Transverse colon (tissue), 4 donors: Measurements from ENCODE around the gene FLT1. TPM values are rescaled to one million over a fixed set of nuclear protein-coding genes. Genes with fewer than 3 reads are reported as not detected.
A peak's percentile ranks its signal among the peaks of the same experiment; 100 is the strongest.

Experiments
- DNase-seq: peaks from one replicate; pipeline ENCODE4 v3.0.0-alpha.2; 2019
- H3K27ac ChIP-seq, 4 donors: fragments of 200-600 bp; sonication (generic); 2 replicates each; pipeline ENCODE4 v1.5.1; 2016 to 2018; ENCODE audit warnings: inconsistent platforms in 4 of 4
- H3K27me3 ChIP-seq: fragments of 200-600 bp; sonication (generic); 2 replicates; pipeline ENCODE4 v1.5.1; 2017; ENCODE audit warnings: inconsistent platforms
- H3K36me3 ChIP-seq, 4 donors: fragments of 200-600 bp; sonication (generic); 2 replicates each; pipeline ENCODE4 v1.5.1; 2017 to 2019; ENCODE audit warnings: inconsistent platforms in 4 of 4
- H3K4me1 ChIP-seq, 4 donors: fragments of 200-600 bp; sonication (generic); 2 replicates each; pipeline ENCODE4 v1.5.1; 2017 to 2020; ENCODE audit warnings: inconsistent platforms in 4 of 4
- H3K4me3 ChIP-seq, 4 donors: fragments of 200-600 bp; sonication (generic); 1 replicate in 1 of 4; 2 replicates in 3 of 4; pipeline versions ENCODE4 v1.5.1 to v1.6.1; 2017 to 2019; ENCODE audit warnings: inconsistent platforms in 4 of 4
- H3K9me3 ChIP-seq, 2 donors: fragments of 200-600 bp; sonication (generic); 2 replicates each; pipeline ENCODE4 v1.5.1; 2017 to 2019; ENCODE audit warnings: inconsistent platforms in 2 of 2
- CTCF ChIP-seq, 5 experiments: fragments of 200-600 bp in 3 of 5; fragments of 450-650 bp in 2 of 5; sonication (generic) in 3 of 5; IDR thresholded peaks; 1 replicate in 2 of 5; 2 replicates in 3 of 5; pipeline ENCODE4 v1.5.1; 2016 to 2017; ENCODE audit warnings: antibody characterized with exemption in 5 of 5, inconsistent platforms in 3 of 5, mild to moderate bottlenecking in 2 of 5, moderate library complexity in 1 of 5
- EP300 ChIP-seq: sonication (generic); formaldehyde crosslinking; IDR thresholded peaks from one replicate; pipeline ENCODE4 v1.6.1; 2017; ENCODE audit warnings: antibody characterized with exemption, low read depth
- POLR2A ChIP-seq: fragments of 450-650 bp; IDR thresholded peaks from one replicate; pipeline ENCODE4 v1.6.1; 2016; ENCODE audit warnings: antibody characterized with exemption, mild to moderate bottlenecking, moderate library complexity
- POLR2AphosphoS5 ChIP-seq, 3 donors: sonication (generic); formaldehyde crosslinking; IDR thresholded peaks; one replicate each; pipeline ENCODE4 v1.6.1; 2016; ENCODE audit warnings: antibody characterized with exemption in 3 of 3
- WGBS, 2 donors: methylation state at CpG; one replicate each; pipeline ENCODE4 v1.1.5; 2018; ENCODE audit warnings: low coverage in 1 of 2; 5-methylcytosine and 5-hydroxymethylcytosine counted together
- in situ Hi-C, 4 donors: fragments of 200-750 bp; cut with MboI; loops; one replicate each; pipeline versions ENCODE4 v1.15.0 to v1.15.1; 2017; ENCODE audit warnings: low sequenced_read_pairs in 3 of 4, low pct_ligation_motif_present in 1 of 4, low pct_unique_long_range_greater_than_20kb in 1 of 4
- intact Hi-C: fragments of 100-400 bp; cut with DNase I; formaldehyde crosslinking; loops from one replicate; pipeline ENCODE4 v1.15.1; 2023; ENCODE audit warnings: low total_unique reads
- total RNA-seq, 4 donors: library from RNA; depleted of rRNA; stranded (reverse); fragments of >200 nt; gene quantifications; one replicate each; pipeline ENCODE4 v1.1.0, GENCODE V29; 2016

Gene FLT1
- total RNA-seq, 4 donors from 2014 or later = 2.6 to 8.4 (median 3.5) TPM

- peak; percentile 55 for DNase-seq
- Histone ChIP-seq H3K36me3 (no peaks in the 10 kb centered on the region), H3K4me1 (no peaks in the 10 kb centered on the region), H3K9me3 (no peaks in the 10 kb centered on the region), H3K27me3 (no peaks in the 10 kb centered on the region), H3K27ac (no peak overlapping the region), H3K4me3 (no peak overlapping the region)
- TF ChIP-seq CTCF (IDR thresholded peaks at IDR 0.05) (peak; percentile 63 to 70 (median 67)), POLR2AphosphoS5 (IDR thresholded peaks at IDR 0.05) (no peak)
- in situ Hi-C loops (loop anchor here (5.0 to 25.0 kb wide), 4 partner anchors 311 to 471 kb away; no protein-coding TSS in a partner anchor), intact Hi-C loops (loop anchor here (10.0 kb wide), 1 partner anchor 311 kb away; no protein-coding TSS in a partner anchor)
- 25% methylated on average over 4 of the region's 4 CpGs; no CpG with 5 or more reads in 1 of the 2 donors for WGBS, 2 donors
Measured at GRCh38 chr13:28324181-28324789, 170.6 kb downstream of the FLT1 start.

- H3K27ac ChIP-seq = no peak overlapping the region
- WGBS, 2 donors = 68 to 80% methylated on average over 11 of the region's 11 CpGs
- no peaks in the 10 kb centered on the region for H3K36me3 ChIP-seq
- intact Hi-C loops (loop anchor here (10.0 kb wide), 1 partner anchor 312 kb away; no protein-coding TSS in a partner anchor), in situ Hi-C loops (loop anchor here (5.0 to 25.0 kb wide), 4 partner anchors 312 to 472 kb away; no protein-coding TSS in a partner anchor)
- no peak overlapping the region for H3K4me3 ChIP-seq
- TF ChIP-seq POLR2AphosphoS5 (IDR thresholded peaks at IDR 0.05) (no peak), CTCF (IDR thresholded peaks at IDR 0.05) (no peak), POLR2A (no peak), EP300 (no peak)
- H3K27me3 ChIP-seq = no peaks in the 10 kb centered on the region
- no peak for DNase-seq
- H3K9me3 ChIP-seq = no peaks in the 10 kb centered on the region
- H3K4me1 ChIP-seq = no peaks in the 10 kb centered on the region
Measured at GRCh38 chr13:28322256-28322905, 172.5 kb downstream of the FLT1 start.

GRCh38 chr13:28321756-28322155 is 173.2 kb downstream of the FLT1 start:
- H3K27ac ChIP-seq = no peak overlapping the region
- in situ Hi-C loops (loop anchor here (5.0 to 25.0 kb wide), 4 partner anchors 313 to 473 kb away; no protein-coding TSS in a partner anchor), intact Hi-C loops (loop anchor here (10.0 kb wide), 1 partner anchor 313 kb away; no protein-coding TSS in a partner anchor)
- DNase-seq = no peak
- H3K36me3 ChIP-seq = no peaks in the 10 kb centered on the region
- no peak overlapping the region for H3K4me3 ChIP-seq
- no peaks in the 10 kb centered on the region for H3K9me3 ChIP-seq
- TF ChIP-seq POLR2A = no peak
- no peak for TF ChIP-seq EP300
- TF ChIP-seq POLR2AphosphoS5 (IDR thresholded peaks at IDR 0.05) = no peak
- TF ChIP-seq CTCF (IDR thresholded peaks at IDR 0.05) = no peak
- H3K4me1 ChIP-seq = no peaks in the 10 kb centered on the region
- WGBS, 2 donors = 84% methylated on average over 2 of the region's 2 CpGs; no CpG with 5 or more reads in 1 of the 2 donors
- H3K27me3 ChIP-seq = no peaks in the 10 kb centered on the region

- WGBS, 2 donors = 47 to 65% methylated on average over 7 to 11 of the region's 11 CpGs
- in situ Hi-C loops = loop anchor here (5.0 to 25.0 kb wide), 4 partner anchors 314 to 474 kb away; no protein-coding TSS in a partner anchor
- intact Hi-C loops = loop anchor here (10.0 kb wide), 1 partner anchor 314 kb away; no protein-coding TSS in a partner anchor
Measured at GRCh38 chr13:28320884-28321574, 173.9 kb downstream of the FLT1 start.

More at GRCh38 chr13:28320884-28321574, 173.9 kb downstream of the FLT1 start:
- H3K9me3 ChIP-seq = no peaks in the 10 kb centered on the region
- no peak overlapping the region for H3K27ac ChIP-seq
- no peaks in the 10 kb centered on the region for H3K36me3 ChIP-seq
- H3K4me3 ChIP-seq = no peak overlapping the region
- TF ChIP-seq POLR2AphosphoS5 (IDR thresholded peaks at IDR 0.05) (peak in 1 of 3 donors; percentile 19), EP300 (no peak)
- H3K27me3 ChIP-seq = no peaks in the 10 kb centered on the region
- no peaks in the 10 kb centered on the region for H3K4me1 ChIP-seq
- DNase-seq = no peak
